Measurements from ENCODE around the gene FBLN2. TPM values are rescaled to one million over a fixed set of nuclear protein-coding genes. Genes with fewer than 3 reads are reported as not detected.

The FBLN2 gene
- total and polyA plus RNA-seq, 7 experiments from 2014 or later: 0.11 to 1.5 TPM; not detected in 5

- no peaks in the 10 kb centered on the region for H3K36me3 ChIP-seq (ENCODE audit: control insufficient read depth in 2 of 3, insufficient read depth in 3 of 3, low read length in 3 of 3)
- ChIA-PET POLR2A (interaction anchor here (0.6 kb wide), 1 partner anchor 82 kb away, joined by 3 read pairs; no protein-coding TSS in a partner anchor), CTCF (interaction anchor here (0.6 to 0.7 kb wide), 2 partner anchors 9 to 122 kb away, joined by 3 read pairs; no protein-coding TSS in a partner anchor)
- H3K27ac Mint-ChIP-seq: peak overlapping the region in 1 of 9 donors; percentile 34
- peaks cover 12 to 30% (median 24%) of the 10 kb centered on the region in 5 donors for H3K27me3 Mint-ChIP-seq
- peaks cover 0 to 21% (median 8%) of the 10 kb centered on the region in 11 donors for H3K9me3 Mint-ChIP-seq
- no peak overlapping the region for H3K27ac ChIP-seq (ENCODE audit: low read depth, low read length)
- H3K4me1 ChIP-seq (ENCODE audit: control insufficient read depth in 2 of 2, insufficient read depth in 2 of 2, low read length in 2 of 2): peaks cover 0 to 12% of the 10 kb centered on the region in 2 donors
- no peak overlapping the region for H3K4me3 ChIP-seq (ENCODE audit: low read length)
- H3K9me3 ChIP-seq (ENCODE audit: control insufficient read depth in 2 of 3, low read length in 3 of 3): no peaks in the 10 kb centered on the region
- DNase-seq (no peak), ATAC-seq (no peak)
- H3K4me3 Mint-ChIP-seq: no peak overlapping the region
- H3K4me1 Mint-ChIP-seq: peaks cover 13 to 23% (median 21%) of the 10 kb centered on the region in 7 donors
- no peaks in the 10 kb centered on the region for H3K27me3 ChIP-seq (ENCODE audit: control insufficient read depth in 2 of 2, insufficient read depth in 2 of 2, low read length in 2 of 2)
- peaks cover 0 to 6% (median 0%) of the 10 kb centered on the region in 5 donors for H3K36me3 Mint-ChIP-seq
- intact Hi-C loops (cut with micrococcal nuclease): no loop called here
Measured at GRCh38 chr3:13542142-13542541, 6.8 kb upstream of the FBLN2 start.

- Mint-ChIP-seq H3K36me3 (peaks cover 0 to 6% (median 0%) of the 10 kb centered on the region in 5 donors), H3K4me1 (peaks cover 17 to 27% (median 21%) of the 10 kb centered on the region in 7 donors), H3K9me3 (peaks cover 0 to 21% (median 8%) of the 10 kb centered on the region in 11 donors), H3K4me3 (peak overlapping the region in 1 of 10 donors; percentile 29), H3K27me3 (peaks cover 18 to 38% (median 34%) of the 10 kb centered on the region in 5 donors), H3K27ac (no peak overlapping the region)
- H3K27ac ChIP-seq (ENCODE audit: low read depth, low read length): no peak overlapping the region
- H3K36me3 ChIP-seq (ENCODE audit: control insufficient read depth in 2 of 3, insufficient read depth in 3 of 3, low read length in 3 of 3): no peaks in the 10 kb centered on the region
- H3K27me3 ChIP-seq (ENCODE audit: control insufficient read depth in 2 of 2, insufficient read depth in 2 of 2, low read length in 2 of 2): peaks cover 0 to 3% of the 10 kb centered on the region in 2 donors
- ChIA-PET POLR2A (no interaction called here), CTCF (interaction anchor here (0.6 kb wide), 1 partner anchor 111 kb away, joined by 3 read pairs; no protein-coding TSS in a partner anchor)
- no peak for DNase-seq
- peaks cover 0 to 12% of the 10 kb centered on the region in 2 donors for H3K4me1 ChIP-seq (ENCODE audit: control insufficient read depth in 2 of 2, insufficient read depth in 2 of 2, low read length in 2 of 2)
- ATAC-seq: no peak
- intact Hi-C loops (cut with micrococcal nuclease): no loop called here
- no peak overlapping the region for H3K4me3 ChIP-seq (ENCODE audit: low read length)
- H3K9me3 ChIP-seq (ENCODE audit: control insufficient read depth in 2 of 3, low read length in 3 of 3): no peaks in the 10 kb centered on the region
Measured at GRCh38 chr3:13543253-13543652, 5.7 kb upstream of the FBLN2 start.

- H3K36me3 Mint-ChIP-seq: peaks cover 0 to 8% (median 0%) of the 10 kb centered on the region in 5 donors
- H3K27ac Mint-ChIP-seq: peak overlapping the region in 2 of 9 donors; percentile 50 to 59
- CTCF ChIA-PET: interaction anchor here (0.6 kb wide), 1 partner anchor 258 kb away, joined by 3 read pairs; no protein-coding TSS in a partner anchor
- peak in 8 of 9 donors; percentile 28 to 67 (median 46) for DNase-seq
- H3K27ac ChIP-seq (ENCODE audit: low read depth, low read length): no peak overlapping the region
- no peak overlapping the region for H3K4me3 ChIP-seq (ENCODE audit: low read length)
- peaks cover 0 to 21% (median 8%) of the 10 kb centered on the region in 11 donors for H3K9me3 Mint-ChIP-seq
- intact Hi-C loops (cut with micrococcal nuclease): no loop called here
- no peaks in the 10 kb centered on the region for H3K36me3 ChIP-seq (ENCODE audit: control insufficient read depth in 2 of 3, insufficient read depth in 3 of 3, low read length in 3 of 3)
- POLR2A ChIA-PET: no interaction called here
- peaks cover 21 to 42% (median 38%) of the 10 kb centered on the region in 5 donors for H3K27me3 Mint-ChIP-seq
- H3K4me1 ChIP-seq (ENCODE audit: control insufficient read depth in 2 of 2, insufficient read depth in 2 of 2, low read length in 2 of 2): peaks cover 0 to 12% of the 10 kb centered on the region in 2 donors
- H3K27me3 ChIP-seq (ENCODE audit: control insufficient read depth in 2 of 2, insufficient read depth in 2 of 2, low read length in 2 of 2): peaks cover 0 to 7% of the 10 kb centered on the region in 2 donors
- H3K9me3 ChIP-seq (ENCODE audit: control insufficient read depth in 2 of 3, low read length in 3 of 3): no peaks in the 10 kb centered on the region
- peak overlapping the region in 5 of 10 donors; percentile 5 to 44 (median 17) for H3K4me3 Mint-ChIP-seq
- ATAC-seq: peak; percentile 84
- H3K4me1 Mint-ChIP-seq: peaks cover 20 to 30% (median 24%) of the 10 kb centered on the region in 7 donors
Measured at GRCh38 chr3:13544293-13544831, 4.6 kb upstream of the FBLN2 start.

- peaks cover 0 to 12% of the 10 kb centered on the region in 2 donors for H3K4me1 ChIP-seq (ENCODE audit: control insufficient read depth in 2 of 2, insufficient read depth in 2 of 2, low read length in 2 of 2)
- Mint-ChIP-seq H3K9me3 (peaks cover 0 to 21% (median 9%) of the 10 kb centered on the region in 11 donors), H3K27me3 (peaks cover 28 to 49% (median 45%) of the 10 kb centered on the region in 5 donors), H3K4me1 (peaks cover 24 to 35% (median 30%) of the 10 kb centered on the region in 7 donors), H3K27ac (no peak overlapping the region), H3K4me3 (peak overlapping the region in 5 of 10 donors; percentile 5 to 44 (median 17)), H3K36me3 (peaks cover 0 to 10% (median 3%) of the 10 kb centered on the region in 5 donors)
- CTCF ChIA-PET: interaction anchor here (0.6 kb wide), 1 partner anchor 258 kb away, joined by 3 read pairs; no protein-coding TSS in a partner anchor
- no peak for ATAC-seq
- intact Hi-C loops (cut with micrococcal nuclease): no loop called here
- peaks cover 0 to 7% of the 10 kb centered on the region in 2 donors for H3K27me3 ChIP-seq (ENCODE audit: control insufficient read depth in 2 of 2, insufficient read depth in 2 of 2, low read length in 2 of 2)
- H3K36me3 ChIP-seq (ENCODE audit: control insufficient read depth in 2 of 3, insufficient read depth in 3 of 3, low read length in 3 of 3): no peaks in the 10 kb centered on the region
- H3K9me3 ChIP-seq (ENCODE audit: control insufficient read depth in 2 of 3, low read length in 3 of 3): no peaks in the 10 kb centered on the region
- H3K27ac ChIP-seq (ENCODE audit: low read depth, low read length): no peak overlapping the region
- DNase-seq: no peak
- no peak overlapping the region for H3K4me3 ChIP-seq (ENCODE audit: low read length)
- POLR2A ChIA-PET: no interaction called here
Measured at GRCh38 chr3:13544951-13545651, 3.8 kb upstream of the FBLN2 start.

- no peaks in the 10 kb centered on the region for H3K36me3 ChIP-seq (ENCODE audit: control insufficient read depth in 2 of 3, insufficient read depth in 3 of 3, low read length in 3 of 3)
- CTCF ChIA-PET: no interaction called here
- H3K9me3 ChIP-seq (ENCODE audit: control insufficient read depth in 2 of 3, low read length in 3 of 3): no peaks in the 10 kb centered on the region
- no peak for ATAC-seq
- Mint-ChIP-seq H3K27me3 (peaks cover 31 to 54% (median 41%) of the 10 kb centered on the region in 5 donors), H3K27ac (no peak overlapping the region), H3K36me3 (peaks cover 0 to 7% (median 3%) of the 10 kb centered on the region in 5 donors), H3K4me3 (no peak overlapping the region), H3K9me3 (peaks cover 0 to 17% (median 6%) of the 10 kb centered on the region in 11 donors), H3K4me1 (peaks cover 24 to 35% (median 30%) of the 10 kb centered on the region in 7 donors)
- no peak for DNase-seq
- H3K4me1 ChIP-seq (ENCODE audit: control insufficient read depth in 2 of 2, insufficient read depth in 2 of 2, low read length in 2 of 2): peaks cover 0 to 12% of the 10 kb centered on the region in 2 donors
- POLR2A ChIA-PET: no interaction called here
- peaks cover 0 to 7% of the 10 kb centered on the region in 2 donors for H3K27me3 ChIP-seq (ENCODE audit: control insufficient read depth in 2 of 2, insufficient read depth in 2 of 2, low read length in 2 of 2)
- H3K27ac ChIP-seq (ENCODE audit: low read depth, low read length): no peak overlapping the region
- intact Hi-C loops (cut with micrococcal nuclease): no loop called here
- H3K4me3 ChIP-seq (ENCODE audit: low read length): no peak overlapping the region
Measured at GRCh38 chr3:13545952-13546454, 2.9 kb upstream of the FBLN2 start.

GRCh38 chr3:13546667-13547171, 2.2 kb upstream of the FBLN2 start:
- ChIA-PET CTCF (no interaction called here), POLR2A (no interaction called here)
- intact Hi-C loops (cut with micrococcal nuclease): no loop called here
- no peaks in the 10 kb centered on the region for H3K36me3 ChIP-seq (ENCODE audit: control insufficient read depth in 2 of 3, insufficient read depth in 3 of 3, low read length in 3 of 3)
- Mint-ChIP-seq H3K4me1 (peaks cover 22 to 35% (median 30%) of the 10 kb centered on the region in 7 donors), H3K36me3 (peaks cover 0 to 5% (median 3%) of the 10 kb centered on the region in 5 donors), H3K27ac (no peak overlapping the region), H3K4me3 (peak overlapping the region in 1 of 10 donors; percentile 16), H3K27me3 (peaks cover 31 to 52% (median 41%) of the 10 kb centered on the region in 5 donors), H3K9me3 (peaks cover 0 to 10% (median 6%) of the 10 kb centered on the region in 11 donors)
- H3K4me1 ChIP-seq (ENCODE audit: control insufficient read depth in 2 of 2, insufficient read depth in 2 of 2, low read length in 2 of 2): peaks cover 0 to 12% of the 10 kb centered on the region in 2 donors
- peaks cover 0 to 7% of the 10 kb centered on the region in 2 donors for H3K27me3 ChIP-seq (ENCODE audit: control insufficient read depth in 2 of 2, insufficient read depth in 2 of 2, low read length in 2 of 2)
- ATAC-seq: no peak
- DNase-seq: no peak
- no peak overlapping the region for H3K27ac ChIP-seq (ENCODE audit: low read depth, low read length)
- no peaks in the 10 kb centered on the region for H3K9me3 ChIP-seq (ENCODE audit: control insufficient read depth in 2 of 3, low read length in 3 of 3)
- H3K4me3 ChIP-seq (ENCODE audit: low read length): no peak overlapping the region
